Left ventricle myocardium inferior (tissue), 1 donor: ENCODE results near the gene MTTP. TPM values are rescaled to one million over a fixed set of nuclear protein-coding genes. Genes with fewer than 3 reads are reported as not detected.

Source experiments
- DNase-seq: peaks from one replicate; pipeline ENCODE4 v3.0.0-alpha.2; 2020
- H3K27ac ChIP-seq: fragments of 200-600 bp; replicated peaks from 2 replicates; pipeline ENCODE4 v1.8.0; 2021
- H3K27me3 ChIP-seq: fragments of 200-600 bp; 2 replicates; pipeline ENCODE4 v1.8.0; 2021; ENCODE audit warnings: low read depth
- H3K36me3 ChIP-seq: fragments of 200-600 bp; 2 replicates; pipeline ENCODE4 v1.8.0; 2021
- H3K4me1 ChIP-seq: fragments of 200-600 bp; 2 replicates; pipeline ENCODE4 v1.8.0; 2021
- H3K4me3 ChIP-seq: fragments of 200-600 bp; 2 replicates; pipeline ENCODE4 v1.8.0; 2021; ENCODE audit warnings: mild to moderate bottlenecking, moderate library complexity
- H3K9me3 ChIP-seq: fragments of 200-600 bp; replicated peaks from 2 replicates; pipeline ENCODE4 v1.8.0; 2021
- intact Hi-C: fragments of 100-400 bp; cut with micrococcal nuclease; formaldehyde crosslinking; loops from one replicate; pipeline ENCODE4 v1.11.0; 2022
- total RNA-seq: library from RNA; stranded (reverse); fragmentation: NEBNext Ultra II Directional; extraction: Animal tissue kit (Norgen Biotek cat#: 25700); gene quantifications from one replicate; pipeline ENCODE4 v1.2.1, GENCODE V29; 2021
- TF ChIP-seq, protein P1 (sequence below): fragments of 200-600 bp; IDR thresholded peaks from 2 replicates; pipeline ENCODE4 v1.8.0; 2021; ENCODE audit warnings: antibody characterized with exemption, mild to moderate bottlenecking, borderline replicate concordance
- donor health status: DM: no; HTN: yes; CAD: no; lungs with severe emphysema.

The MTTP gene
- total RNA-seq, 1 donor from 2014 or later: 3.7 TPM

- TF ChIP-seq, protein P1, sequence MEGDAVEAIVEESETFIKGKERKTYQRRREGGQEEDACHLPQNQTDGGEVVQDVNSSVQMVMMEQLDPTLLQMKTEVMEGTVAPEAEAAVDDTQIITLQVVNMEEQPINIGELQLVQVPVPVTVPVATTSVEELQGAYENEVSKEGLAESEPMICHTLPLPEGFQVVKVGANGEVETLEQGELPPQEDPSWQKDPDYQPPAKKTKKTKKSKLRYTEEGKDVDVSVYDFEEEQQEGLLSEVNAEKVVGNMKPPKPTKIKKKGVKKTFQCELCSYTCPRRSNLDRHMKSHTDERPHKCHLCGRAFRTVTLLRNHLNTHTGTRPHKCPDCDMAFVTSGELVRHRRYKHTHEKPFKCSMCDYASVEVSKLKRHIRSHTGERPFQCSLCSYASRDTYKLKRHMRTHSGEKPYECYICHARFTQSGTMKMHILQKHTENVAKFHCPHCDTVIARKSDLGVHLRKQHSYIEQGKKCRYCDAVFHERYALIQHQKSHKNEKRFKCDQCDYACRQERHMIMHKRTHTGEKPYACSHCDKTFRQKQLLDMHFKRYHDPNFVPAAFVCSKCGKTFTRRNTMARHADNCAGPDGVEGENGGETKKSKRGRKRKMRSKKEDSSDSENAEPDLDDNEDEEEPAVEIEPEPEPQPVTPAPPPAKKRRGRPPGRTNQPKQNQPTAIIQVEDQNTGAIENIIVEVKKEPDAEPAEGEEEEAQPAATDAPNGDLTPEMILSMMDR: no peak
- Histone ChIP-seq H3K4me3 (no peak overlapping the region), H3K27ac (no peak overlapping the region), H3K9me3 (no peaks in the 10 kb centered on the region), H3K36me3 (no peaks in the 10 kb centered on the region), H3K4me1 (peaks cover 30% of the 10 kb centered on the region), H3K27me3 (no peaks in the 10 kb centered on the region)
- intact Hi-C loops: no loop called here
- no peak for DNase-seq
Measured at GRCh38 chr4:99651016-99651769, 76.6 kb downstream of the MTTP start.

- Histone ChIP-seq H3K9me3 (no peaks in the 10 kb centered on the region), H3K4me1 (peaks cover 28% of the 10 kb centered on the region), H3K27me3 (no peaks in the 10 kb centered on the region), H3K4me3 (no peak overlapping the region), H3K27ac (no peak overlapping the region), H3K36me3 (no peaks in the 10 kb centered on the region)
- intact Hi-C loops: no loop called here
- no peak for DNase-seq
- TF ChIP-seq, protein P1: no peak
Measured at GRCh38 chr4:99651811-99652485, 77.3 kb downstream of the MTTP start.

- no peak overlapping the region for H3K27ac ChIP-seq
- H3K9me3 ChIP-seq: no peaks in the 10 kb centered on the region
- no peaks in the 10 kb centered on the region for H3K27me3 ChIP-seq
- peaks cover 28% of the 10 kb centered on the region for H3K4me1 ChIP-seq
- DNase-seq: no peak
- intact Hi-C loops: no loop called here
- TF ChIP-seq, protein P1: no peak
- H3K4me3 ChIP-seq: no peak overlapping the region
- H3K36me3 ChIP-seq: no peaks in the 10 kb centered on the region
Measured at GRCh38 chr4:99652596-99653436, 78.2 kb downstream of the MTTP start.

DNA sequence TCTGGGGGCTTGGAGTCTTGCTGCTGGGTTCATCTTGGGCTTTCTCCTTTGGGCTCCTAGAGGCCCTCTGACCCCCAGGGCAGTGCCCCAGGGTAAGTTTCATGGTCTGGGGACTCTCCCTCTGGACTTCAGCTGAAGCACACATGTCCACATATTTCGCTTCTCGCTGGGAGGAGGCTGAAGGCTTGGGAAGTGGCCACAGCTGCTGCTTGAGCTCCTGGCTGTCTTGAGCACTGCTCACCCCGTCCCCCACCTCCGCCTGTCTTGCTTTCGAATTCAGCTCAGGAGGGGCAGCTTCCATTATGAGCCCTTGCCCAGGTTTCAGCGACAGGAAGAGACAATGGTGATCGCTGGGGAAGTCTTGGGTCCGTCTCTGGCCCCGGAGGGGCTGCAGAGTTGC is 79.3 kb downstream of the MTTP start:
- Histone ChIP-seq H3K4me1 (peaks cover 32% of the 10 kb centered on the region), H3K4me3 (no peak overlapping the region), H3K9me3 (no peaks in the 10 kb centered on the region), H3K36me3 (no peaks in the 10 kb centered on the region), H3K27me3 (no peaks in the 10 kb centered on the region), H3K27ac (no peak overlapping the region)
- DNase-seq: no peak
- intact Hi-C loops: no loop called here
- TF ChIP-seq, protein P1: no peak

DNA sequence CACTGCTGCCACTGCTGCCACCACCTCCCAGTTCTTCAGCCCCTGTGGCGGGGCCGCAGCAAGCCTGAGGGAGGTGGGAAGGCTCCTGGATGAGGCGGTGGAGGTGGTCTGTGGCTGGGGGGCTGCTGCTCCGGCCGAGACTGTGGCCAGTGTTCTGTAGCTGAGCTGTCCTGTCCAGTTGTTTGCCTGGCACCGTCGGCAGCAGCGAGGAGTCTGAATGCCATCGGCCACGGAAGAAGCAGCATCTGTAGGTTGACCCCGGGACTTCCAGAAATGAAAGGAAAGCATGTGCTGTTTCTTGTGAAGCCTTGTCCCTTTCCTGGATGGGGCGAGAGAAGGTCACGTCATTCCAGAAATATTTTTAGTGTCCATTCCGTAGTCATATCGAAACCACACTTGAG is 79.7 kb downstream of the MTTP start:
- Histone ChIP-seq H3K27me3 (no peaks in the 10 kb centered on the region), H3K9me3 (no peaks in the 10 kb centered on the region), H3K4me3 (no peak overlapping the region), H3K36me3 (no peaks in the 10 kb centered on the region), H3K4me1 (peaks cover 35% of the 10 kb centered on the region), H3K27ac (no peak overlapping the region)
- TF ChIP-seq, protein P1: no peak
- intact Hi-C loops: no loop called here
- no peak for DNase-seq
